Neuronal stem cell (in vitro differentiated cells): ENCODE results near the gene FGF1.

Source experiments
- DNase-seq: peaks from one replicate; pipeline ENCODE4 v3.0.0-alpha.2; 2013; ENCODE audit warnings: low spot score
- H2AFZ ChIP-seq: one replicate; pipeline ENCODE4 v1.6.1; 2013; ENCODE audit warnings: mild to moderate bottlenecking, low read length, inconsistent platforms
- H2AK5ac ChIP-seq: 2 replicates; pipeline ENCODE4 v1.6.1; 2013; ENCODE audit warnings: low read depth, mild to moderate bottlenecking, inconsistent platforms, low read length, moderate library complexity, mixed read lengths
- H2BK120ac ChIP-seq: 2 replicates; pipeline ENCODE4 v1.6.1; 2013; ENCODE audit warnings: low read depth, mild to moderate bottlenecking, inconsistent platforms, low read length, moderate library complexity, mixed read lengths
- H2BK12ac ChIP-seq: one replicate; pipeline ENCODE4 v1.6.1; 2013; ENCODE audit warnings: low read length, inconsistent platforms
- H2BK15ac ChIP-seq: 2 replicates; pipeline ENCODE4 v1.6.1; 2013; ENCODE audit warnings: mild to moderate bottlenecking, low read length, inconsistent platforms, mixed read lengths
- H2BK5ac ChIP-seq: one replicate; pipeline ENCODE4 v1.6.1; 2013; ENCODE audit warnings: inconsistent platforms, mild to moderate bottlenecking, low read length, moderate library complexity
- H3K14ac ChIP-seq: one replicate; pipeline ENCODE4 v1.6.1; 2013; ENCODE audit warnings: low read length, inconsistent platforms
- H3K18ac ChIP-seq: 2 replicates; pipeline ENCODE4 v1.6.1; 2013; ENCODE audit warnings: low read length, inconsistent platforms
- H3K23ac ChIP-seq: 2 replicates; pipeline ENCODE4 v1.6.1; 2013; ENCODE audit warnings: low read depth, mild to moderate bottlenecking, mixed read lengths, low read length, inconsistent platforms; ENCODE audit not compliant: poor library complexity
- H3K27ac ChIP-seq: replicated peaks from 3 replicates; pipeline ENCODE4 v1.5.1; 2013; ENCODE audit warnings: low read length, inconsistent platforms
- H3K27me3 ChIP-seq, 3 experiments: 2 replicates each; pipeline ENCODE4 v1.6.1; 2013; ENCODE audit warnings: low read length in 3 of 3, mild to moderate bottlenecking in 2 of 3, inconsistent platforms in 1 of 3, low read depth in 1 of 3, mixed read lengths in 1 of 3, moderate library complexity in 1 of 3; ENCODE audit not compliant: control insufficient read depth in 3 of 3, insufficient read depth in 3 of 3
- H3K36me3 ChIP-seq, 2 donors: replicated peaks in 1 of 2; 2 replicates each; pipeline ENCODE4 v1.6.1; 2013; ENCODE audit warnings: low read length in 2 of 2; ENCODE audit not compliant: control insufficient read depth in 2 of 2, insufficient read depth in 2 of 2
- H3K4ac ChIP-seq: 2 replicates; pipeline ENCODE4 v1.6.1; 2013; ENCODE audit warnings: inconsistent platforms, mild to moderate bottlenecking, low read length, moderate library complexity
- H3K4me1 ChIP-seq, 2 donors: 1 replicate in 1 of 2; 2 replicates in 1 of 2; pipeline ENCODE4 v1.6.1; 2013; ENCODE audit warnings: low read length in 2 of 2, low read depth in 1 of 2; ENCODE audit not compliant: control insufficient read depth in 2 of 2, insufficient read depth in 1 of 2
- H3K4me2 ChIP-seq: one replicate; pipeline ENCODE4 v1.6.1; 2013; ENCODE audit warnings: mild to moderate bottlenecking, low read length, inconsistent platforms; ENCODE audit not compliant: insufficient read depth, poor library complexity, severe bottlenecking
- H3K4me3 ChIP-seq, 2 donors: 2 replicates each; pipeline ENCODE4 v1.5.1; 2013; ENCODE audit warnings: low read length in 2 of 2, mild to moderate bottlenecking in 2 of 2, inconsistent platforms in 1 of 2, moderate library complexity in 1 of 2
- H3K79me1 ChIP-seq: one replicate; pipeline ENCODE4 v1.6.1; 2013; ENCODE audit warnings: low read depth, mild to moderate bottlenecking, inconsistent platforms, low read length, moderate library complexity
- H3K9ac ChIP-seq: one replicate; pipeline ENCODE4 v1.6.1; 2013; ENCODE audit warnings: mild to moderate bottlenecking, low read depth, low read length, inconsistent platforms; ENCODE audit not compliant: poor library complexity
- H3K9me3 ChIP-seq, 2 donors: replicated peaks in 1 of 2; 2 replicates each; pipeline versions ENCODE3 to v1.6.1; 2013; ENCODE audit warnings: low read length in 2 of 2, mild to moderate bottlenecking in 2 of 2, inconsistent platforms in 1 of 2, low read depth in 1 of 2, mixed read lengths in 1 of 2, moderate library complexity in 1 of 2; ENCODE audit not compliant: control insufficient read depth in 2 of 2, insufficient read depth in 1 of 2
- H4K8ac ChIP-seq: one replicate; pipeline ENCODE4 v1.6.1; 2013; ENCODE audit warnings: low read depth, mild to moderate bottlenecking, inconsistent platforms, low read length, moderate library complexity
- H4K91ac ChIP-seq: one replicate; pipeline ENCODE4 v1.6.1; 2013; ENCODE audit warnings: low read length, low read depth, mild to moderate bottlenecking, inconsistent platforms; ENCODE audit not compliant: poor library complexity
- WGBS, 2 donors: extraction: QIAGEN DNeasy Blood & Tissue Kit; methylation state at CpG; one replicate each; pipeline ENCODE4 v1.1.7; 2013; ENCODE audit warnings: missing lambda C conversion rate in 2 of 2, mixed read lengths in 1 of 2; ENCODE audit not compliant: insufficient read length in 2 of 2, insufficient replicate concordance in 1 of 2; ENCODE audit errors: extremely low coverage in 2 of 2; 5-methylcytosine and 5-hydroxymethylcytosine counted together

FGF1 gene

GRCh38 chr5:142586552-142586951, 99.3 kb downstream of the FGF1 start:
- Histone ChIP-seq H3K23ac (no peak overlapping the region), H2BK15ac (no peak overlapping the region), H2BK12ac (no peak overlapping the region), H3K9ac (no peak overlapping the region), H3K18ac (no peak overlapping the region), H3K36me3 (no peaks in the 10 kb centered on the region), H4K91ac (no peak overlapping the region), H3K4me2 (no peak overlapping the region), H3K14ac (no peak overlapping the region), H3K4me3 (no peak overlapping the region), H2BK120ac (no peak overlapping the region), H3K27ac (no peak overlapping the region), H4K8ac (no peak overlapping the region), H3K4ac (no peak overlapping the region), H3K27me3 (no peaks in the 10 kb centered on the region), H3K4me1 (no peaks in the 10 kb centered on the region), H2AFZ (no peak overlapping the region), H3K79me1 (no peaks in the 10 kb centered on the region), H2BK5ac (no peak overlapping the region), H3K9me3 (no peaks in the 10 kb centered on the region), H2AK5ac (no peak overlapping the region)
- WGBS, 2 donors = no CpG with 5 or more reads among the region's 4 CpGs
- DNase-seq = no peak

GRCh38 chr5:142585451-142585850, 100.4 kb downstream of the FGF1 start:
- Histone ChIP-seq H3K4ac (no peak overlapping the region), H3K27me3 (no peaks in the 10 kb centered on the region)
- no CpG with 5 or more reads among the region's 4 CpGs for WGBS, 2 donors

GRCh38 chr5:142584891-142585290, 101.0 kb downstream of the FGF1 start:
- Histone ChIP-seq H3K4me1 (no peaks in the 10 kb centered on the region), H2AFZ (no peak overlapping the region), H3K9ac (no peak overlapping the region), H3K27ac (no peak overlapping the region), H3K79me1 (no peaks in the 10 kb centered on the region), H2AK5ac (no peak overlapping the region), H2BK12ac (no peak overlapping the region), H2BK15ac (no peak overlapping the region), H3K23ac (no peak overlapping the region), H3K9me3 (no peaks in the 10 kb centered on the region), H4K91ac (no peak overlapping the region), H2BK5ac (no peak overlapping the region), H4K8ac (no peak overlapping the region), H3K36me3 (no peaks in the 10 kb centered on the region), H3K27me3 (no peaks in the 10 kb centered on the region), H3K4me3 (no peak overlapping the region), H3K4me2 (no peak overlapping the region), H3K14ac (no peak overlapping the region), H2BK120ac (no peak overlapping the region), H3K4ac (no peak overlapping the region), H3K18ac (no peak overlapping the region)
- no CpG with 5 or more reads among the region's 1 CpG for WGBS, 2 donors
- no peak for DNase-seq

More at GRCh38 chr5:142585451-142585850, 100.4 kb downstream of the FGF1 start:
- Histone ChIP-seq H3K4me2 (no peak overlapping the region), H3K4me1 (no peaks in the 10 kb centered on the region), H2BK15ac (no peak overlapping the region), H3K9ac (no peak overlapping the region), H2AK5ac (no peak overlapping the region), H4K8ac (no peak overlapping the region), H3K14ac (no peak overlapping the region), H3K4me3 (no peak overlapping the region), H4K91ac (no peak overlapping the region), H2BK5ac (no peak overlapping the region), H3K23ac (no peak overlapping the region), H3K79me1 (no peaks in the 10 kb centered on the region), H2BK12ac (no peak overlapping the region), H3K18ac (no peak overlapping the region), H3K9me3 (no peaks in the 10 kb centered on the region), H3K36me3 (no peaks in the 10 kb centered on the region), H2AFZ (no peak overlapping the region), H2BK120ac (no peak overlapping the region), H3K27ac (no peak overlapping the region)
- DNase-seq = no peak

GRCh38 chr5:142578161-142578830, 107.6 kb downstream of the FGF1 start:
- Histone ChIP-seq H3K9me3 (peaks cover 0 to 4% of the 10 kb centered on the region in 2 donors), H2AFZ (no peak overlapping the region), H3K4me2 (no peak overlapping the region), H2BK12ac (no peak overlapping the region), H3K23ac (no peak overlapping the region), H3K27me3 (no peaks in the 10 kb centered on the region), H2BK5ac (no peak overlapping the region), H2AK5ac (no peak overlapping the region), H3K36me3 (no peaks in the 10 kb centered on the region), H4K91ac (no peak overlapping the region), H4K8ac (no peak overlapping the region), H3K18ac (no peak overlapping the region), H3K4me3 (no peak overlapping the region), H3K4ac (no peak overlapping the region), H3K4me1 (no peaks in the 10 kb centered on the region), H3K27ac (no peak overlapping the region), H3K14ac (no peak overlapping the region), H2BK15ac (no peak overlapping the region), H2BK120ac (no peak overlapping the region), H3K79me1 (no peaks in the 10 kb centered on the region), H3K9ac (no peak overlapping the region)
- WGBS, 2 donors = no CpG with 5 or more reads among the region's 3 CpGs
- no peak for DNase-seq
